Left lung (tissue), 10 donors: ENCODE measurements around the gene RSPO3. TPM values are rescaled to one million over a fixed set of nuclear protein-coding genes. Genes with fewer than 3 reads are reported as not detected.

Experiments
- ATAC-seq: fragments of 200-7000 bp; cut with Tn5 transposase; one replicate; pipeline ENCODE4 v1.9.1; 2020; ENCODE audit warnings: moderate library complexity
- DNase-seq, 4 donors: peaks; one replicate each; pipeline ENCODE4 v3.0.0-alpha.2; 2013 to 2020
- H3K27ac ChIP-seq, 2 donors: fragments of 200-600 bp; sonication (generic) in 1 of 2; one replicate each; pipeline versions ENCODE4 v1.5.0 to v1.8.0; 2020 to 2021
- H3K27me3 ChIP-seq, 2 donors: fragments of 200-600 bp; sonication (generic) in 1 of 2; one replicate each; pipeline versions ENCODE4 v1.5.0 to v1.8.0; 2020 to 2021
- H3K36me3 ChIP-seq, 2 donors: fragments of 200-600 bp; sonication (generic) in 1 of 2; one replicate each; pipeline versions ENCODE4 v1.5.0 to v1.8.0; 2020 to 2021
- H3K4me1 ChIP-seq, 2 donors: fragments of 200-600 bp; one replicate each; pipeline ENCODE4 v1.8.0; 2021
- H3K4me3 ChIP-seq, 2 donors: fragments of 200-600 bp; sonication (generic) in 1 of 2; one replicate each; pipeline versions ENCODE4 v1.5.0 to v1.8.0; 2020 to 2021; ENCODE audit warnings: mild to moderate bottlenecking in 1 of 2
- H3K9me3 ChIP-seq, 2 donors: fragments of 200-600 bp; sonication (generic) in 1 of 2; one replicate each; pipeline versions ENCODE4 v1.5.0 to v1.8.0; 2020 to 2021
- intact Hi-C, 2 donors: fragments of 100-400 bp; cut with DNase I; formaldehyde crosslinking; loops; one replicate each; pipeline versions ENCODE4 v1.11.2 to v1.14.2; 2022
- polyA plus RNA-seq, 6 donors: library from polyadenylated mRNA; unstranded; fragments of 120-200 nt; gene quantifications; one replicate each; pipeline ENCODE4 v1.2.1, GENCODE V29; 2013; ENCODE audit not compliant: insufficient read length in 6 of 6
- total RNA-seq, 2 donors: library from RNA; stranded (reverse); fragmentation: NEBNext Ultra II Directional; extraction: Animal tissue kit (Norgen Biotek cat#: 25700); gene quantifications; one replicate each; pipeline ENCODE4 v1.2.1, GENCODE V29; 2021
- TF ChIP-seq, protein P1 (sequence below), 2 donors: fragments of 200-600 bp; sonication (generic) in 1 of 2; IDR thresholded peaks; one replicate each; pipeline versions ENCODE4 v1.5.0 to v1.8.0; 2021; ENCODE audit warnings: antibody characterized with exemption in 2 of 2
- donor health status: DM: no; HTN: yes; CAD: no.
- donor health status: DM: no; HTN: no; CAD: no.

RSPO3 gene
- total and polyA plus RNA-seq, 8 donors: 4.9 to 12.9 (median 5.9) TPM

DNA sequence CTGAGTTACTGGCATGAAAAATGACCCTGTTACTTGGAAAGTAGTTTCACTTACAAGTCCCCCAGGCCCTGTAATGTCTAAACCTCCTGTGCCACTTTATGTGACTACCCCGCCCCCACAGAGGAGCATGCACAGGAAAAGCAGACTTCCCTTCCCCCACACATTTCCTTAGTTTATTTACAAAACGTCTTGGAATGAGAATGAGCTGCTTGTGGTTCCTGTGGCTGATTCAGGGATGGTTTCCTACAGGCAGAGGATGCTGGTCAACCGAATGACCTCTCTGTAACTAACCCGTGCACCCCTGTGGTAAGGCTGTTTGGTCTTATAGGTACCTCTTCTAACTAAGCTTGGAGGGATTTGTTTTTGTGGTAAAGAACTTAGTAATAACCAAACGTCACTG lies 28.5 kb downstream of the RSPO3 start:
- no peak overlapping the region for H3K27ac ChIP-seq
- H3K4me3 ChIP-seq: no peak overlapping the region
- TF ChIP-seq, protein P1, sequence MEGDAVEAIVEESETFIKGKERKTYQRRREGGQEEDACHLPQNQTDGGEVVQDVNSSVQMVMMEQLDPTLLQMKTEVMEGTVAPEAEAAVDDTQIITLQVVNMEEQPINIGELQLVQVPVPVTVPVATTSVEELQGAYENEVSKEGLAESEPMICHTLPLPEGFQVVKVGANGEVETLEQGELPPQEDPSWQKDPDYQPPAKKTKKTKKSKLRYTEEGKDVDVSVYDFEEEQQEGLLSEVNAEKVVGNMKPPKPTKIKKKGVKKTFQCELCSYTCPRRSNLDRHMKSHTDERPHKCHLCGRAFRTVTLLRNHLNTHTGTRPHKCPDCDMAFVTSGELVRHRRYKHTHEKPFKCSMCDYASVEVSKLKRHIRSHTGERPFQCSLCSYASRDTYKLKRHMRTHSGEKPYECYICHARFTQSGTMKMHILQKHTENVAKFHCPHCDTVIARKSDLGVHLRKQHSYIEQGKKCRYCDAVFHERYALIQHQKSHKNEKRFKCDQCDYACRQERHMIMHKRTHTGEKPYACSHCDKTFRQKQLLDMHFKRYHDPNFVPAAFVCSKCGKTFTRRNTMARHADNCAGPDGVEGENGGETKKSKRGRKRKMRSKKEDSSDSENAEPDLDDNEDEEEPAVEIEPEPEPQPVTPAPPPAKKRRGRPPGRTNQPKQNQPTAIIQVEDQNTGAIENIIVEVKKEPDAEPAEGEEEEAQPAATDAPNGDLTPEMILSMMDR (IDR thresholded peaks at IDR 0.05): no peak
- H3K27me3 ChIP-seq: no peaks in the 10 kb centered on the region
- no peaks in the 10 kb centered on the region for H3K9me3 ChIP-seq
- no peaks in the 10 kb centered on the region for H3K36me3 ChIP-seq
- ATAC-seq (peak; percentile 62), DNase-seq (peak in 1 of 4 donors; percentile 32)
- intact Hi-C loops: no loop called here
- H3K4me1 ChIP-seq: no peaks in the 10 kb centered on the region

DNA sequence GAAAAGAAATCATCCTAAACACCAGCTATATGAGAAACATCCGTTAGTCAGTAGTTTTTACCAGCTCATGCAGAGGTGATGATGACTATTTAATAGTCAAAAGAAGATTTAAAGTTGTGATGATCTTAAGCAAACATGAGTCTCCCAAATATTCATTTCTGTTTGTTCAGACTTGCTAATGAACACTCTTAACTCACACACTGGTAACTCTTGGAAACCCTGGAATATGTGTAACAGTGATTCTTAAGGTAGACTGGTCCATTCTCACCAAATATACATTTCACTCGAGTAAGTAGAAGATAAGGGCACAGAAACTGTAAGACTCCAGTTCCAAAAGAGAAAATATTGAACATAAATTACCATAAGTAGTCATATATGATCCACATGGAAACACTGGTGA lies 29.1 kb downstream of the RSPO3 start:
- H3K36me3 ChIP-seq: no peaks in the 10 kb centered on the region
- TF ChIP-seq, protein P1 (IDR thresholded peaks at IDR 0.05): no peak
- H3K27me3 ChIP-seq: no peaks in the 10 kb centered on the region
- H3K4me1 ChIP-seq: no peaks in the 10 kb centered on the region
- no peaks in the 10 kb centered on the region for H3K9me3 ChIP-seq
- ATAC-seq (no peak), DNase-seq (no peak)
- intact Hi-C loops: no loop called here
- H3K4me3 ChIP-seq: no peak overlapping the region
- H3K27ac ChIP-seq: no peak overlapping the region

DNA sequence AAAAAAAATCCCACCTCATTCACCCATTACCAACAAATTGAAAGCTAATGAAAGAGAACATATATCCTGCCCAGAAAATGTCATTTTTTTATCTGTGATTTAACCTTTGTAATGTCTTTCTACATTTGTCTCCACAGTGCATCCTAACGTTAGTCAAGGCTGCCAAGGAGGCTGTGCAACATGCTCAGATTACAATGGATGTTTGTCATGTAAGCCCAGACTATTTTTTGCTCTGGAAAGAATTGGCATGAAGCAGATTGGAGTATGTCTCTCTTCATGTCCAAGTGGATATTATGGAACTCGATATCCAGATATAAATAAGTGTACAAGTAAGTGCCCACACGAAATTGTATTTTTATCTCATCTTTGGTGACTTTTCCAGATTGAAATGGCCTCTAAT lies 30.0 kb downstream of the RSPO3 start:
- Histone ChIP-seq H3K4me3 (no peak overlapping the region), H3K9me3 (no peaks in the 10 kb centered on the region), H3K36me3 (no peaks in the 10 kb centered on the region), H3K27me3 (no peaks in the 10 kb centered on the region), H3K27ac (no peak overlapping the region), H3K4me1 (no peaks in the 10 kb centered on the region)
- ATAC-seq (no peak), DNase-seq (peak in 1 of 4 donors; percentile 36)
- TF ChIP-seq, protein P1 (IDR thresholded peaks at IDR 0.05): no peak
- intact Hi-C loops: no loop called here

DNA sequence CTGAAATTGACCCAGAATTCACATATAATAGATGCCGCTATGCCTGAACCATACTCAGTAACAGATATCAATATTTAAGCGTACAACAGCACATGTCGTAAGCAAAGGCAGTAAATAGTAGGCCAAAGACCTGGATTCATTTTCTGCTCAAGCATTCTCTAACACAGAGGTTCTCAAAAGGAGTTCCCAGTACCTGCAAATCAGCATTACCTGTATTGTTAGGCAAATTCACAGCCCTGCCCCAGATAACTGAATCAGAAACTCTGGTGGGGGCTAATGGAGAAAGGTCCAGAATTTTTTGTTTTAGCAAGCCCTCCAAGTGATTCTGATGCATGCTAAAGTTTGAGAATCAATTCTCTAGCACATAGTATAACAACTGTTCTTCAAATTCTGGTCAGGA lies 36.0 kb downstream of the RSPO3 start:
- Histone ChIP-seq H3K9me3 (no peaks in the 10 kb centered on the region), H3K27me3 (no peaks in the 10 kb centered on the region), H3K4me3 (no peak overlapping the region), H3K4me1 (no peaks in the 10 kb centered on the region), H3K36me3 (no peaks in the 10 kb centered on the region), H3K27ac (no peak overlapping the region)
- TF ChIP-seq, protein P1 (IDR thresholded peaks at IDR 0.05): no peak
- DNase-seq: no peak
- ATAC-seq: no peak
- intact Hi-C loops: no loop called here

DNA sequence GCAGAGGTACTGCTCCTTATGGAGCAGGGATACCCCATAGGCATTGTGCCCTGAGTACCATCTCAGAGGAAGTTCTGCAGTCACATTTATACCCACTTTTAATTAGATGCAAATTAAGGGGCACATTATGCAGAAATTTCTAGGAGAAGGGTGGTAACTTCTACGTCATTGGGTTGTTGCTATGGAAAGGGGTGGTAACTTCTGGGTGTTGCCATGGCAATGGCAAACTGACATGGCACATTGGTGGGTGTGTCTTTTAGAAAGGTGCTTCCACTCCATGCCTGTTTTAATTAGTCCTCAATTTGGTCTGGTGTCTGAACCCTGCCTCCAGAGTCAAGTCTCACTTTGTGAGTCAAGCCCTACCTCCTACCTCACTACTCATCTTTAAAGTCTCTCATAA lies 42.0 kb downstream of the RSPO3 start:
- Histone ChIP-seq H3K4me1 (no peaks in the 10 kb centered on the region), H3K27me3 (no peaks in the 10 kb centered on the region), H3K27ac (no peak overlapping the region), H3K9me3 (no peaks in the 10 kb centered on the region), H3K36me3 (no peaks in the 10 kb centered on the region), H3K4me3 (no peak overlapping the region)
- intact Hi-C loops: no loop called here
- ATAC-seq (no peak), DNase-seq (no peak)
- TF ChIP-seq, protein P1 (IDR thresholded peaks at IDR 0.05): no peak
